Left colon (tissue), 2 donors: ENCODE measurements around the gene VIL1. TPM values are rescaled to one million over a fixed set of nuclear protein-coding genes. Genes with fewer than 3 reads are reported as not detected.
A peak's percentile ranks its signal among the peaks of the same experiment; 100 is the strongest.

Experiments
- ATAC-seq: fragments of 200-7000 bp; cut with Tn5 transposase; one replicate; pipeline ENCODE4 v1.9.1; 2020; ENCODE audit warnings: mild to moderate bottlenecking, moderate library complexity
- DNase-seq, 2 donors: peaks; one replicate each; pipeline ENCODE4 v3.0.0-alpha.2; 2020
- intact Hi-C, 2 donors: fragments of 100-400 bp; cut with DNase I in 1 of 2; cut with micrococcal nuclease in 1 of 2; formaldehyde crosslinking; loops; one replicate each; pipeline versions ENCODE4 v1.11.2 to v1.14.0; 2022; cut with DNase I, micrococcal nuclease
- microRNA-seq, 2 donors: library from miRNA; unstranded; fragments of <30 nt; microRNA quantifications; one replicate each; pipeline versions ENCODE4 v1.1.0 to v1.2.0, GENCODE V29; 2020
- total RNA-seq, 2 donors: library from RNA; stranded (reverse); fragmentation: NEBNext Ultra II Directional; extraction: Animal tissue kit (Norgen Biotek cat#: 25700); gene quantifications; one replicate each; pipeline ENCODE4 v1.2.1, GENCODE V29; 2021
- donor health status: DM: no; HTN: no; CAD: no.
- donor health status: DM: yes; HTN: yes; CAD: no.

Gene VIL1
- total RNA-seq, 2 donors from 2014 or later: 441 to 488 TPM

- DNase-seq (no peak), ATAC-seq (no peak)
- intact Hi-C loops: no loop called here
Measured at GRCh38 chr2:218470448-218470847, 51.5 kb downstream of the VIL1 start.

GRCh38 chr2:218471036-218471435, 52.1 kb downstream of the VIL1 start:
- intact Hi-C loops: no loop called here
- ATAC-seq: no peak

GRCh38 chr2:218471982-218472381, 53.1 kb downstream of the VIL1 start:
- no peak for DNase-seq
- intact Hi-C loops: no loop called here
- ATAC-seq: peak; percentile 22

More at GRCh38 chr2:218471036-218471435, 52.1 kb downstream of the VIL1 start:
- no peak for DNase-seq

- intact Hi-C loops: no loop called here
- DNase-seq (no peak), ATAC-seq (no peak)
Measured at GRCh38 chr2:218472988-218473387, 54.1 kb downstream of the VIL1 start.

- no peak for DNase-seq
- ATAC-seq: no peak
- intact Hi-C loops: no loop called here
Measured at GRCh38 chr2:218474527-218474926, 55.6 kb downstream of the VIL1 start.

- intact Hi-C loops: no loop called here
- DNase-seq: peak in 1 of 2 donors; percentile 31
- ATAC-seq: no peak
Measured at GRCh38 chr2:218476676-218477075, 57.8 kb downstream of the VIL1 start.

GRCh38 chr2:218477247-218477646, 58.3 kb downstream of the VIL1 start:
- ATAC-seq: no peak
- intact Hi-C loops: no loop called here

GRCh38 chr2:218478544-218478943, 59.6 kb downstream of the VIL1 start:
- intact Hi-C loops: no loop called here
- ATAC-seq (no peak), DNase-seq (no peak)

More at GRCh38 chr2:218477247-218477646, 58.3 kb downstream of the VIL1 start:
- no peak for DNase-seq

- intact Hi-C loops: no loop called here
- ATAC-seq: no peak
- DNase-seq: no peak
Measured at GRCh38 chr2:218479595-218479994, 60.7 kb downstream of the VIL1 start.

- ATAC-seq (no peak), DNase-seq (no peak)
- intact Hi-C loops: no loop called here
Measured at GRCh38 chr2:218482651-218483050, 63.7 kb downstream of the VIL1 start.

- DNase-seq (no peak), ATAC-seq (no peak)
Measured at GRCh38 chr2:218485986-218486667, 67.2 kb downstream of the VIL1 start.

GRCh38 chr2:218500501-218501060, 81.7 kb downstream of the VIL1 start:
- ATAC-seq: no peak
- intact Hi-C loops: no loop called here
- no peak for DNase-seq

More at GRCh38 chr2:218485986-218486667, 67.2 kb downstream of the VIL1 start:
- intact Hi-C loops: no loop called here

GRCh38 chr2:218501665-218502064, 82.7 kb downstream of the VIL1 start:
- DNase-seq: no peak
- intact Hi-C loops: no loop called here
- ATAC-seq: no peak

Small RNAs within 50 kb of the gene (microRNA-seq; reads per million reads assigned to microRNA genes)
- 32,439 to 74,000 reads per million in 2 donors for gene MIR26B

Other genes starting within 250 kb of the VIL1 start
- 100 to 1,000 TPM; 304 to 347 TPM for gene ARPC2, start 201.9 kb upstream of the VIL1 start, total RNA-seq
- gene GPBAR1, start 158.1 kb upstream of the VIL1 start, total RNA-seq: 1 to 10 TPM; 1.8 to 3.0 TPM
- gene AAMP, start 149.0 kb upstream of the VIL1 start, total RNA-seq: 10 to 100 TPM; 96.2 to 97.2 TPM
- gene PNKD, start 148.6 kb upstream of the VIL1 start, total RNA-seq: 100 to 1,000 TPM; 103 to 119 TPM
- 100 to 1,000 TPM; 317 to 426 TPM for gene TMBIM1, start 126.6 kb upstream of the VIL1 start, total RNA-seq
- gene CATIP, start 62.3 kb upstream of the VIL1 start, total RNA-seq: not detected
- gene SLC11A1, start 36.9 kb upstream of the VIL1 start, total RNA-seq: 1 to 10 TPM; 1.7 to 2.0 TPM
- gene CTDSP1, start 19.3 kb upstream of the VIL1 start, total RNA-seq: 100 to 1,000 TPM; 153 to 176 TPM
- gene USP37, start 149.2 kb downstream of the VIL1 start, total RNA-seq: 10 to 100 TPM in 1 of 2 donors, 1 to 10 TPM in 1; 9.3 to 14.6 TPM
- gene CNOT9, start 149.7 kb downstream of the VIL1 start, total RNA-seq: 10 to 100 TPM; 32.7 to 39.1 TPM
- gene PLCD4, start 188.8 kb downstream of the VIL1 start, total RNA-seq: 1 to 10 TPM; 1.0 to 3.8 TPM
- 10 to 100 TPM; 17.9 to 19.5 TPM for gene ZNF142, start 240.5 kb downstream of the VIL1 start, total RNA-seq
- gene BCS1L, start 240.6 kb downstream of the VIL1 start, total RNA-seq: 10 to 100 TPM; 29.5 to 30.2 TPM